CD4-positive, alpha-beta T cell treated with Interleukin-21 for 1 hour (primary cell): ENCODE data around the gene PAQR6.

ENCODE experiments used
- DNase-seq: peaks from one replicate; pipeline ENCODE4 v3.0.0-alpha.2; 2020

The PAQR6 gene

GRCh38 chr1:156193488-156194299 is 54.2 kb downstream of the PAQR6 start, which contains the start of gene SLC25A44:
SLC25A44 (plus strand) TSS chr1:156194104; CDS start chr1:156199848, 5,744 bp downstream.
- peak; percentile 98 for DNase-seq
